Erythroblast (primary cell): Measurements from ENCODE around the gene SCAANT1.

Experiments used
- GATA1 ChIP-seq: IDR thresholded peaks from 2 replicates; pipeline ENCODE4 v1.6.1; 2011; ENCODE audit warnings: low read depth, mild to moderate bottlenecking, control low read depth, low read length, moderate library complexity
- POLR2A ChIP-seq: IDR thresholded peaks from 2 replicates; pipeline ENCODE4 v1.6.1; 2011; ENCODE audit warnings: mild to moderate bottlenecking, low read length

- no peak for TF ChIP-seq POLR2A
- TF ChIP-seq GATA1: no peak
These were observed 795 bp upstream of the SCAANT1 start for GRCh38 chr3:63912768-63913588.
